SK-N-SH (cell line): ENCODE measurements around the gene IL27RA. TPM values are rescaled to one million over a fixed set of nuclear protein-coding genes. Genes with fewer than 3 reads are reported as not detected.

Experiments used
- CTCF ChIA-PET: fragments of 300-600, 350-600 bp; formaldehyde crosslinking; extraction: SDS; loops from one replicate; lab custom pipeline; 2021; lab: Yijun Ruan, JAX
- POLR2A ChIA-PET: fragments of 350-600 bp; sonication (Branson Sonifier 250); formaldehyde crosslinking; extraction: SDS; loops from one replicate; lab custom pipeline; 2020; ENCODE audit warnings: antibody characterized with exemption, inconsistent platforms; lab: Yijun Ruan, JAX
- DNase-seq: peaks from one replicate; pipeline ENCODE4 v3.0.0; 2012
- H2AFZ ChIP-seq: fragments of 200-600 bp; sonication (generic); 2 replicates; pipeline ENCODE4 v1.8.1; 2016; ENCODE audit warnings: antibody characterized with exemption, mild to moderate bottlenecking, low read depth
- H3F3A ChIP-seq: fragments of 200-600 bp; sonication (generic); replicated peaks from 2 replicates; pipeline ENCODE3; 2016; ENCODE audit warnings: antibody characterized with exemption, mild to moderate bottlenecking; ENCODE audit not compliant: insufficient read depth
- H3K27ac ChIP-seq, 2 experiments: fragments of 200-500 bp in 1 of 2; fragments of 200-600 bp in 1 of 2; sonication (Bioruptor generic) in 1 of 2; sonication (generic), shearing (Covaris generic) in 1 of 2; 2 replicates each; pipeline versions ENCODE4 v1.5.1 to v1.6.1; 2014 to 2016; ENCODE audit warnings: low read depth in 2 of 2, inconsistent platforms in 1 of 2, low read length in 1 of 2, mild to moderate bottlenecking in 1 of 2, mixed read lengths in 1 of 2
- H3K27me3 ChIP-seq: fragments of 200-600 bp; sonication (generic), shearing (Covaris generic); 2 replicates; pipeline ENCODE4 v1.6.1; 2016; ENCODE audit warnings: mixed run types; ENCODE audit not compliant: insufficient read depth
- H3K36me3 ChIP-seq, 2 experiments: fragments of 200-500 bp in 1 of 2; fragments of 200-600 bp in 1 of 2; sonication (Bioruptor generic) in 1 of 2; sonication (generic) in 1 of 2; replicated peaks in 1 of 2; 2 replicates each; pipeline versions ENCODE3 to v1.5.1; 2014 to 2016; ENCODE audit warnings: low read length in 1 of 2, mild to moderate bottlenecking in 1 of 2; ENCODE audit not compliant: insufficient read depth in 2 of 2, control insufficient read depth in 1 of 2
- H3K4me1 ChIP-seq, 2 experiments: fragments of 200-500 bp in 1 of 2; fragments of 200-600 bp in 1 of 2; sonication (Bioruptor generic) in 1 of 2; sonication (generic), shearing (Covaris generic) in 1 of 2; 2 replicates each; pipeline versions ENCODE4 v1.5.1 to v1.6.1; 2014 to 2016; ENCODE audit warnings: low read depth in 1 of 2, low read length in 1 of 2, mixed run types in 1 of 2; ENCODE audit not compliant: insufficient read depth in 2 of 2, control insufficient read depth in 1 of 2
- H3K4me2 ChIP-seq: fragments of 200-600 bp; sonication (generic), shearing (Covaris generic); 2 replicates; pipeline ENCODE4 v1.6.1; 2017; ENCODE audit warnings: mixed run types
- H3K4me3 ChIP-seq, 2 experiments: fragments of 200-500 bp in 1 of 2; fragments of 200-600 bp in 1 of 2; sonication (Bioruptor generic) in 1 of 2; sonication (generic), shearing (Covaris generic) in 1 of 2; 2 replicates each; pipeline versions ENCODE4 v1.5.1 to v1.8.1; 2014 to 2016; ENCODE audit warnings: low read depth in 2 of 2, inconsistent platforms in 1 of 2, low read length in 1 of 2, mild to moderate bottlenecking in 1 of 2, mixed read lengths in 1 of 2, moderate library complexity in 1 of 2
- H3K79me2 ChIP-seq: fragments of 200-600 bp; sonication (generic); 2 replicates; pipeline ENCODE4 v1.8.1; 2017; ENCODE audit warnings: mild to moderate bottlenecking; ENCODE audit not compliant: insufficient read depth
- H3K9ac ChIP-seq: fragments of 200-600 bp; sonication (generic); 2 replicates; pipeline ENCODE4 v1.6.1; 2017; ENCODE audit warnings: mixed run types
- H3K9me2 ChIP-seq: fragments of 200-600 bp; sonication (generic); 2 replicates; pipeline ENCODE4 v1.6.1; 2017; ENCODE audit warnings: mixed run types
- H3K9me3 ChIP-seq: fragments of 200-600 bp; sonication (generic); 2 replicates; pipeline ENCODE4 v1.6.1; 2017; ENCODE audit warnings: mixed run types, mild to moderate bottlenecking, moderate library complexity
- H4K20me1 ChIP-seq: fragments of 200-600 bp; sonication (generic); 2 replicates; pipeline ENCODE4 v1.6.1; 2017; ENCODE audit warnings: mild to moderate bottlenecking, mixed run types; ENCODE audit not compliant: insufficient read depth
- CHD2 ChIP-seq: fragments of 150-350 bp; IDR thresholded peaks from 2 replicates; pipeline ENCODE4 v1.6.1; 2018; ENCODE audit warnings: low read length; ENCODE audit not compliant: partially characterized antibody
- CTCF ChIP-seq: fragments of 200-600 bp; sonication (generic); IDR thresholded peaks from 2 replicates; pipeline ENCODE4 v1.6.1; 2017; ENCODE audit warnings: antibody characterized with exemption, mild to moderate bottlenecking, moderate library complexity
- ELF1 ChIP-seq: IDR thresholded peaks from 2 replicates; pipeline ENCODE4 v1.4.0; 2012
- EP300 ChIP-seq, 2 experiments: IDR thresholded peaks; 2 replicates each; pipeline versions ENCODE4 v1.4.0 to v1.6.1; 2012; ENCODE audit warnings: borderline replicate concordance in 1 of 2, low read depth in 1 of 2, low read length in 1 of 2
- EZH2phosphoT487 ChIP-seq: fragments of 200-600 bp; sonication (generic); IDR thresholded peaks from 2 replicates; pipeline ENCODE4 v1.6.1; 2017; ENCODE audit warnings: low read depth, mixed run types, mild to moderate bottlenecking, antibody characterized with exemption, moderate library complexity, borderline replicate concordance
- FOSL2 ChIP-seq: IDR thresholded peaks from 2 replicates; pipeline ENCODE4 v1.4.0; 2012; ENCODE audit warnings: low read depth, mild to moderate bottlenecking, moderate library complexity, borderline replicate concordance
- GATA2 ChIP-seq: sonication (generic); formaldehyde crosslinking; IDR thresholded peaks from 2 replicates; pipeline ENCODE4 v1.5.0; 2020; ENCODE audit warnings: mild to moderate bottlenecking, missing genetic modification reagents
- JUND ChIP-seq: IDR thresholded peaks from 2 replicates; pipeline ENCODE4 v1.4.0; 2012
- MEF2A ChIP-seq: IDR thresholded peaks from 2 replicates; pipeline ENCODE4 v1.4.0; 2012; ENCODE audit warnings: low read depth, borderline replicate concordance
- MXI1 ChIP-seq: IDR thresholded peaks from 2 replicates; pipeline ENCODE4 v1.6.1; 2012; ENCODE audit warnings: mild to moderate bottlenecking, low read depth, low read length, improper control_type of control experiment
- NRF1 ChIP-seq: IDR thresholded peaks from 2 replicates; pipeline ENCODE4 v1.6.1; 2012; ENCODE audit warnings: low read depth, mild to moderate bottlenecking, low read length
- POLR2AphosphoS5 ChIP-seq: IDR thresholded peaks from 2 replicates; pipeline ENCODE4 v1.6.1; 2012; ENCODE audit warnings: low read depth, low read length
- RAD21 ChIP-seq: IDR thresholded peaks from 2 replicates; pipeline ENCODE4 v1.6.1; 2012; ENCODE audit warnings: mild to moderate bottlenecking, low read length
- RCOR1 ChIP-seq: fragments of 150-350 bp; IDR thresholded peaks from 2 replicates; pipeline ENCODE4 v1.6.1; 2017; ENCODE audit warnings: antibody characterized with exemption, low read length
- SMC3 ChIP-seq: IDR thresholded peaks from 2 replicates; pipeline ENCODE4 v1.6.1; 2012; ENCODE audit warnings: low read depth, low read length, improper control_type of control experiment
- TAF1 ChIP-seq: IDR thresholded peaks from 2 replicates; pipeline ENCODE4 v1.6.1; 2012; ENCODE audit warnings: low read depth, mild to moderate bottlenecking, low read length, moderate library complexity, borderline replicate concordance
- TCF12 ChIP-seq: IDR thresholded peaks from 2 replicates; pipeline ENCODE4 v1.4.0; 2012
- TEAD4 ChIP-seq: IDR thresholded peaks from 2 replicates; pipeline ENCODE4 v1.4.0; 2012; ENCODE audit warnings: mild to moderate bottlenecking, borderline replicate concordance; ENCODE audit not compliant: insufficient read depth
- USF2 ChIP-seq: fragments of 150-350 bp; IDR thresholded peaks from 2 replicates; pipeline ENCODE4 v1.6.1; 2017; ENCODE audit warnings: antibody characterized with exemption, low read length, low read depth, borderline replicate concordance
- YY1 ChIP-seq: IDR thresholded peaks from 2 replicates; pipeline ENCODE4 v1.4.0; 2012; ENCODE audit warnings: low read depth, mild to moderate bottlenecking
- ZBTB33 ChIP-seq: IDR thresholded peaks from 2 replicates; pipeline ENCODE4 v1.4.0; 2012; ENCODE audit warnings: low read depth, borderline replicate concordance
- WGBS: methylation state at CpG from one replicate; pipeline ENCODE4 v1.1.6; 2017; ENCODE audit warnings: low lambda C conversion rate; 5-methylcytosine and 5-hydroxymethylcytosine counted together
- polyA plus RNA-seq, 3 experiments: library from polyadenylated mRNA; depleted of rRNA; stranded (reverse); fragments of >200 nt; gene quantifications; 2 replicates each; pipeline ENCODE4 v1.2.3, GENCODE V29; 2012

IL27RA gene
- polyA plus RNA-seq, 1 of the 3 experiments (the other 2 are of a cell fraction), result 9.3 TPM

GRCh38 chr19:14072535-14073260 lies 41.1 kb downstream of the IL27RA start, which contains the start of gene MISP3:
TSS of gene MISP3 (plus strand) at chr19:14072786. CDS start at chr19:14073310, 524 bp downstream.
- H2AFZ ChIP-seq, result peak within 1 kb of the TSS; percentile 99; the same call in 1 of the 2 replicates
- H3K4me2 ChIP-seq, result peak within 1 kb of the TSS; percentile 93
- no peaks in the 10 kb centered on the region for H3F3A ChIP-seq
- peak within 1 kb of the TSS; percentile 70 for H3K9ac ChIP-seq
- no peaks in the 10 kb centered on the region for H3K79me2 ChIP-seq
- no peaks in the 10 kb centered on the region for H4K20me1 ChIP-seq
- TF ChIP-seq TEAD4, result no peak
- TF ChIP-seq YY1, result no peak
- no peak for TF ChIP-seq GATA2
- TF ChIP-seq, all 33 proteins: peak for 0
- Histone ChIP-seq H3K4me3 (peak within 1 kb of the TSS; percentile 60 to 85), H3K9me3 (no peaks in the 10 kb centered on the region), H3K4me1 (peaks cover 0 to 14% of the 10 kb centered on the region in 2 experiments; a peak in 1 of 4 replicates), H3K27ac (peak within 1 kb of the TSS; percentile 24 to 50; a peak in 3 of 4 replicates), H3K36me3 (no peaks in the 10 kb centered on the region), H3K9me2 (no peaks in the 10 kb centered on the region), H3K27me3 (no peaks in the 10 kb centered on the region)
- WGBS, result no CpG with 5 or more reads among the region's 51 CpGs
- ChIA-PET POLR2A (interaction anchor here (0.5 to 1.6 kb wide), 5 partner anchors 9 to 191 kb away, joined by 3 to 6 read pairs (median 3); no protein-coding TSS in a partner anchor), CTCF (interaction anchor here (0.6 to 6.7 kb wide), 50 partner anchors 8 to 801 kb away, joined by 3 to 146 read pairs (median 5); partner anchors contain the start of genes ADGRE5, BRME1, C19orf67 and CC2D1A)
- peak; percentile 46 for DNase-seq

- H3K4me1 ChIP-seq, result peaks cover 0 to 14% of the 10 kb centered on the region in 2 experiments; a peak in 1 of 4 replicates
- no peak for TF ChIP-seq YY1
- TF ChIP-seq MXI1, result peak; percentile 58
- no peak for TF ChIP-seq GATA2
- no peak for TF ChIP-seq FOSL2
- TF ChIP-seq EP300 (IDR thresholded peaks at IDR 0.05; ENCODE audit: borderline replicate concordance in 1 of 2, low read depth in 1 of 2, low read length in 1 of 2), result no peak
- peak; percentile 38 for TF ChIP-seq CTCF
- no peak for TF ChIP-seq USF2
- TF ChIP-seq NRF1, result peak; percentile 63
- TF ChIP-seq ELF1, result no peak
- no peak for TF ChIP-seq ZBTB33
- no peak for TF ChIP-seq TEAD4
- no peak for TF ChIP-seq TCF12
- TF ChIP-seq RAD21, result no peak
- no peak for TF ChIP-seq MEF2A
- peak; percentile 32; the same call in 1 of the 2 replicates for TF ChIP-seq SMC3
- no peak for TF ChIP-seq JUND
- TF ChIP-seq RCOR1, result no peak
- TF ChIP-seq EZH2phosphoT487, result no peak
- no peak for TF ChIP-seq CHD2
- TF ChIP-seq TAF1, result no peak
- TF ChIP-seq POLR2AphosphoS5, result no peak
- TF ChIP-seq, all 33 proteins: peak for 4
- H3K36me3 ChIP-seq, result no peaks in the 10 kb centered on the region
- H3K4me2 ChIP-seq, result peak overlapping the region; percentile 93
- CTCF ChIA-PET, result interaction anchor here (0.6 to 6.7 kb wide), 48 partner anchors 9 to 802 kb away, joined by 3 to 146 read pairs (median 4); partner anchors contain the start of genes ADGRE5, C19orf67, DCAF15 and IL27RA
- peak overlapping the region; percentile 24 to 50; a peak in 3 of 4 replicates for H3K27ac ChIP-seq
- no peaks in the 10 kb centered on the region for H3K9me2 ChIP-seq
- peak; percentile 92 for DNase-seq
- no peaks in the 10 kb centered on the region for H3K27me3 ChIP-seq
- H3K9me3 ChIP-seq, result no peaks in the 10 kb centered on the region
- POLR2A ChIA-PET, result interaction anchor here (0.6 to 1.6 kb wide), 5 partner anchors 14 to 198 kb away, joined by 3 to 6 read pairs (median 4); partner anchors contain the start of gene IL27RA
- H3K4me3 ChIP-seq, result peak overlapping the region; percentile 60 to 85
- H3F3A ChIP-seq, result no peaks in the 10 kb centered on the region
- H3K79me2 ChIP-seq, result no peaks in the 10 kb centered on the region
- peak overlapping the region; percentile 99 for H2AFZ ChIP-seq
- 0% methylated on average over 5 of the region's 106 CpGs for WGBS
- peak overlapping the region; percentile 70 for H3K9ac ChIP-seq
- H4K20me1 ChIP-seq, result no peaks in the 10 kb centered on the region
These were observed 41.8 kb downstream of the IL27RA start for GRCh38 chr19:14073261-14073924.
